H1 (cell line): ENCODE results near the gene SLC39A11. TPM values are rescaled to one million over a fixed set of nuclear protein-coding genes. Genes with fewer than 3 reads are reported as not detected.
"Not testable (repeated sequence)": the region's sequence is repeated elsewhere in the genome, so short reads cannot be mapped to it uniquely, and the experiment has no call there.

Experiments
- CTCF ChIA-PET: fragments of 300-600 bp; sonication (Branson Sonifier 250); formaldehyde crosslinking; loops from one replicate; lab custom pipeline; 2021; ENCODE audit not compliant: partially characterized antibody; lab: Charles Lee
- POLR2A ChIA-PET: fragments of 300-600 bp; sonication (Branson Sonifier 250); formaldehyde crosslinking; loops from one replicate; lab custom pipeline; 2021; ENCODE audit warnings: inconsistent platforms; ENCODE audit not compliant: partially characterized antibody; lab: Charles Lee
- DNase-seq, 2 experiments: peaks; one replicate each; pipeline versions ENCODE4 v3.0.0 to v3.0.0-alpha.2; 2010 to 2022; ENCODE audit warnings: low spot score in 2 of 2, low read depth in 1 of 2, mixed read lengths in 1 of 2
- FAIRE-seq: peaks from 2 replicates; lab custom pipeline; 2011; peaks lifted over from hg19 to GRCh38; lab: Jason Lieb, UNC
- H2AFZ ChIP-seq: 2 replicates; pipeline ENCODE4 v1.8.1; 2012; ENCODE audit warnings: low read length, inconsistent platforms
- H2AK5ac ChIP-seq: 2 replicates; pipeline ENCODE4 v1.6.1; 2013; ENCODE audit warnings: low read depth, low read length
- H2BK120ac ChIP-seq: replicated peaks from 2 replicates; pipeline ENCODE3; 2013; ENCODE audit warnings: low read depth, low read length, inconsistent platforms
- H2BK12ac ChIP-seq: 2 replicates; pipeline ENCODE4 v1.6.1; 2013; ENCODE audit warnings: low read depth, low read length
- H2BK15ac ChIP-seq: 2 replicates; pipeline ENCODE4 v1.6.1; 2013; ENCODE audit warnings: low read length
- H2BK20ac ChIP-seq: 2 replicates; pipeline ENCODE4 v1.6.1; 2013; ENCODE audit warnings: low read length
- H2BK5ac ChIP-seq: 2 replicates; pipeline ENCODE4 v1.6.1; 2013; ENCODE audit warnings: low read depth, low read length
- H3K14ac ChIP-seq: 2 replicates; pipeline ENCODE4 v1.6.1; 2013; ENCODE audit warnings: inconsistent platforms; ENCODE audit not compliant: insufficient read length
- H3K18ac ChIP-seq: 2 replicates; pipeline ENCODE4 v1.6.1; 2013; ENCODE audit warnings: low read length; ENCODE audit errors: extremely low read depth
- H3K23ac ChIP-seq: 2 replicates; pipeline ENCODE4 v1.6.1; 2013; ENCODE audit warnings: inconsistent platforms; ENCODE audit not compliant: insufficient read length
- H3K23me2 ChIP-seq: 2 replicates; pipeline ENCODE4 v1.6.1; 2013; ENCODE audit warnings: low read depth, low read length
- H3K27ac ChIP-seq: 2 replicates; pipeline ENCODE4 v1.6.1; 2011; ENCODE audit warnings: low read depth, low read length, inconsistent platforms
- H3K27me3 ChIP-seq, 4 experiments: replicated peaks in 1 of 4; 1 replicate in 1 of 4; 2 replicates in 3 of 4; pipeline versions ENCODE4 v1.6.1 to v1.8.1; 2011 to 2013; ENCODE audit warnings: low read length in 3 of 4, mild to moderate bottlenecking in 3 of 4, inconsistent platforms in 2 of 4, mixed read lengths in 2 of 4, moderate library complexity in 1 of 4; ENCODE audit not compliant: control insufficient read depth in 3 of 4, insufficient read depth in 3 of 4; ENCODE audit errors: extremely low read depth in 1 of 4
- H3K36me3 ChIP-seq, 4 experiments: 2 replicates each; pipeline versions ENCODE4 v1.6.1 to v1.8.1; 2011 to 2013; ENCODE audit warnings: mild to moderate bottlenecking in 4 of 4, low read length in 3 of 4, moderate library complexity in 2 of 4, control low read depth in 1 of 4, inconsistent platforms in 1 of 4; ENCODE audit not compliant: insufficient read depth in 4 of 4, control insufficient read depth in 2 of 4
- H3K4ac ChIP-seq: replicated peaks from 2 replicates; pipeline ENCODE3; 2013; ENCODE audit warnings: low read length, low read depth, mixed read lengths, inconsistent platforms; ENCODE audit not compliant: insufficient read length
- H3K4me1 ChIP-seq, 4 experiments: replicated peaks in 1 of 4; 1 replicate in 1 of 4; 2 replicates in 3 of 4; pipeline versions ENCODE4 v1.6.1 to v1.8.1; 2011 to 2013; ENCODE audit warnings: low read length in 3 of 4, inconsistent platforms in 2 of 4, mixed read lengths in 1 of 4; ENCODE audit not compliant: insufficient read depth in 4 of 4, control insufficient read depth in 3 of 4
- H3K4me2 ChIP-seq, 2 experiments: 2 replicates each; pipeline versions ENCODE4 v1.6.1 to v1.8.1; 2011 to 2013; ENCODE audit warnings: low read depth in 2 of 2, low read length in 2 of 2, control low read depth in 1 of 2, inconsistent platforms in 1 of 2, mild to moderate bottlenecking in 1 of 2; ENCODE audit not compliant: insufficient read depth in 1 of 2
- H3K4me3 ChIP-seq, 4 experiments: fragments of 200-600, 300-600 bp in 1 of 4; sonication (generic), shearing (Covaris generic), sonication (Bioruptor Twin) in 1 of 4; 2 replicates each; pipeline versions ENCODE4 v1.5.1 to v1.8.1; 2011 to 2016; ENCODE audit warnings: low read length in 4 of 4, low read depth in 3 of 4, control low read depth in 2 of 4, inconsistent platforms in 2 of 4, mild to moderate bottlenecking in 2 of 4, mixed read lengths in 1 of 4, moderate library complexity in 1 of 4; ENCODE audit not compliant: insufficient read depth in 2 of 4; ENCODE audit errors: extremely low read depth in 1 of 4
- H3K56ac ChIP-seq: replicated peaks from 2 replicates; pipeline ENCODE3; 2013; ENCODE audit warnings: low read depth, mild to moderate bottlenecking, mixed read lengths, low read length, inconsistent platforms; ENCODE audit not compliant: insufficient read length
- H3K79me1 ChIP-seq: 2 replicates; pipeline ENCODE4 v1.6.1; 2013; ENCODE audit warnings: low read depth, low read length, control low read depth
- H3K79me2 ChIP-seq, 2 experiments: 2 replicates each; pipeline versions ENCODE4 v1.6.1 to v1.8.1; 2012 to 2013; ENCODE audit warnings: low read length in 2 of 2, mild to moderate bottlenecking in 2 of 2, inconsistent platforms in 1 of 2; ENCODE audit not compliant: insufficient read depth in 2 of 2, control insufficient read depth in 1 of 2
- H3K9ac ChIP-seq, 4 experiments: replicated peaks in 1 of 4; 1 replicate in 1 of 4; 2 replicates in 3 of 4; pipeline versions ENCODE4 v1.6.1 to v1.8.1; 2011 to 2013; ENCODE audit warnings: low read depth in 3 of 4, low read length in 3 of 4, control low read depth in 2 of 4, mild to moderate bottlenecking in 2 of 4, moderate library complexity in 2 of 4, inconsistent platforms in 1 of 4; ENCODE audit errors: extremely low read depth in 1 of 4
- H3K9me3 ChIP-seq, 2 experiments: 2 replicates each; pipeline versions ENCODE4 v1.6.1 to v1.8.1; 2012 to 2013; ENCODE audit warnings: mild to moderate bottlenecking in 2 of 2, moderate library complexity in 2 of 2, control low read depth in 1 of 2, inconsistent platforms in 1 of 2, low read depth in 1 of 2, low read length in 1 of 2, mixed read lengths in 1 of 2; ENCODE audit not compliant: insufficient read depth in 2 of 2
- H4K20me1 ChIP-seq, 2 experiments: replicated peaks in 1 of 2; 2 replicates each; pipeline versions ENCODE3 to v1.8.1; 2011 to 2013; ENCODE audit warnings: inconsistent platforms in 2 of 2, low read length in 2 of 2, mild to moderate bottlenecking in 1 of 2; ENCODE audit not compliant: insufficient read depth in 2 of 2, control insufficient read depth in 1 of 2
- H4K5ac ChIP-seq: 2 replicates; pipeline ENCODE4 v1.6.1; 2013; ENCODE audit warnings: low read length, low read depth, mixed read lengths, inconsistent platforms; ENCODE audit not compliant: insufficient read length
- H4K8ac ChIP-seq: 2 replicates; pipeline ENCODE4 v1.8.0; 2013; ENCODE audit warnings: mild to moderate bottlenecking, moderate library complexity, low read length, inconsistent platforms; ENCODE audit not compliant: insufficient read depth; ENCODE audit errors: extremely low read depth
- H4K91ac ChIP-seq: replicated peaks from 2 replicates; pipeline ENCODE3; 2013; ENCODE audit warnings: low read length, mixed read lengths, inconsistent platforms; ENCODE audit not compliant: insufficient read length
- KDM1A ChIP-seq: fragments of 200-600, 300-600 bp; sonication (generic); IDR thresholded peaks from 2 replicates; pipeline ENCODE4 v1.7.1; 2016; ENCODE audit warnings: mild to moderate bottlenecking, low read length, borderline replicate concordance
- RXRA ChIP-seq: IDR thresholded peaks from 2 replicates; pipeline ENCODE4 v1.6.1; 2011; ENCODE audit warnings: low read depth, mild to moderate bottlenecking, low read length, moderate library complexity; ENCODE audit not compliant: insufficient read depth
- WGBS, 2 experiments: shearing (Covaris generic) in 1 of 2; methylation state at CpG; one replicate each; pipeline versions ENCODE4 v1.1.6 to v1.1.7; 2013 to 2015; ENCODE audit warnings: low lambda C conversion rate in 2 of 2, mixed read lengths in 2 of 2, inconsistent platforms in 1 of 2, low coverage in 1 of 2, missing lambda C conversion rate in 1 of 2; ENCODE audit not compliant: insufficient replicate concordance in 2 of 2, insufficient coverage in 1 of 2, insufficient read length in 1 of 2; ENCODE audit errors: extremely low coverage in 1 of 2, missing lambda C conversion rate in 1 of 2; 5-methylcytosine and 5-hydroxymethylcytosine counted together
- polyA plus RNA-seq, 7 experiments: library from polyadenylated mRNA; depleted of rRNA in 3 of 7; stranded (reverse) in 5 of 7; unstranded in 2 of 7; fragments of >200 nt in 5 of 7; fragments of 200-250 nt in 2 of 7; gene quantifications; 1 replicate in 5 of 7; 2 replicates in 1 of 7; 4 replicates in 1 of 7; pipeline versions ENCODE4 v1.2.1 to v1.2.3, GENCODE V29; 2011 to 2013; ENCODE audit warnings: missing spikeins in 2 of 7, mixed read lengths in 2 of 7
- total RNA-seq: library from RNA; stranded (reverse); fragmentation: NEBNext Ultra II Directional; extraction: Animal tissue kit (Norgen Biotek cat#: 25700); gene quantifications from 2 replicates; pipeline ENCODE4 v1.2.1, GENCODE V29; 2021

SLC39A11 gene
- total and polyA plus RNA-seq, 2 of the 8 experiments (the other 6 are each of a cell fraction or from before 2014, with no cell fraction given), result 12.2 to 19.6 TPM

- TF ChIP-seq RXRA, result no peak
- TF ChIP-seq KDM1A, result no peak
Measured at GRCh38 chr17:72782985-72783701, 309.3 kb downstream of the SLC39A11 start (continued).

GRCh38 chr17:72782437-72782836 is 310.1 kb downstream of the SLC39A11 start:
- H3K4ac ChIP-seq, H2BK120ac ChIP-seq, H3K9me3 ChIP-seq, H3K14ac ChIP-seq, DNase-seq, H2BK20ac ChIP-seq, FAIRE-seq, POLR2A ChIA-PET, H3K9ac ChIP-seq, H3K4me1 ChIP-seq, H2BK12ac ChIP-seq, H3K23me2 ChIP-seq, H2AFZ ChIP-seq, H2BK15ac ChIP-seq, H3K79me1 ChIP-seq, H3K56ac ChIP-seq, H2BK5ac ChIP-seq, H3K27ac ChIP-seq, H3K36me3 ChIP-seq, H4K91ac ChIP-seq, H4K20me1 ChIP-seq, H3K27me3 ChIP-seq, H3K79me2 ChIP-seq, H3K23ac ChIP-seq, H3K18ac ChIP-seq, H2AK5ac ChIP-seq, H3K4me2 ChIP-seq, H4K5ac ChIP-seq, H3K4me3 ChIP-seq, H4K8ac ChIP-seq: not testable (repeated sequence)
- 86% methylated on average over 4 of the region's 5 CpGs; no CpG with 5 or more reads in 1 of the 2 experiments for WGBS, 2 experiments
- CTCF ChIA-PET, result interaction anchor here (0.9 kb wide), 2 partner anchors 15 to 221 kb away, joined by 3 to 4 read pairs; no protein-coding TSS in a partner anchor
